Measurements from ENCODE around the gene GGT7.

DNA sequence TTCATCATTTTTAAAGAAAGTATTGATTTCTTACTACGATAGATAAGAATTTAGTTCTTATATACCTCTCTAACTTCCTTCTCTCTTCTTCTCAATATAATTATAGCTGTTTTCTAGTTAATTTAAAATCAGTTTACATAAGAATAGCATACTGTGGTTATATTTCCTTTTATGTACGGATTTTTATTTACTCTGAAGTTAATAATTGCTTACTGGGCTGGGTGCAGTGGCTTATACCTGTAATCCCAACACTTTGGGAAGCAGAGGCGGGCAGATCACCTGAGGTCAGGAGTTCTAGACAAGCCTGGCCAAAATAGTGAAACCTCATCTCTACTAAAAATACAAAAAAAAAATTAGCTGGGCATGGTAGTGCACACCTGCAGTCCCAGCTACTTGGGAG, 13.5 kb upstream of the GGT7 start:
- TF ChIP-seq, protein P1, sequence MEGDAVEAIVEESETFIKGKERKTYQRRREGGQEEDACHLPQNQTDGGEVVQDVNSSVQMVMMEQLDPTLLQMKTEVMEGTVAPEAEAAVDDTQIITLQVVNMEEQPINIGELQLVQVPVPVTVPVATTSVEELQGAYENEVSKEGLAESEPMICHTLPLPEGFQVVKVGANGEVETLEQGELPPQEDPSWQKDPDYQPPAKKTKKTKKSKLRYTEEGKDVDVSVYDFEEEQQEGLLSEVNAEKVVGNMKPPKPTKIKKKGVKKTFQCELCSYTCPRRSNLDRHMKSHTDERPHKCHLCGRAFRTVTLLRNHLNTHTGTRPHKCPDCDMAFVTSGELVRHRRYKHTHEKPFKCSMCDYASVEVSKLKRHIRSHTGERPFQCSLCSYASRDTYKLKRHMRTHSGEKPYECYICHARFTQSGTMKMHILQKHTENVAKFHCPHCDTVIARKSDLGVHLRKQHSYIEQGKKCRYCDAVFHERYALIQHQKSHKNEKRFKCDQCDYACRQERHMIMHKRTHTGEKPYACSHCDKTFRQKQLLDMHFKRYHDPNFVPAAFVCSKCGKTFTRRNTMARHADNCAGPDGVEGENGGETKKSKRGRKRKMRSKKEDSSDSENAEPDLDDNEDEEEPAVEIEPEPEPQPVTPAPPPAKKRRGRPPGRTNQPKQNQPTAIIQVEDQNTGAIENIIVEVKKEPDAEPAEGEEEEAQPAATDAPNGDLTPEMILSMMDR (IDR thresholded peaks at IDR 0.05; ENCODE audit: low read depth, low read length) = no peak
- no peak for TF ChIP-seq POLR2A (IDR thresholded peaks at IDR 0.05; ENCODE audit: extremely low read depth, insufficient read length)

Data from NB4 (cell line).